GM23248 (cell line): Measurements from ENCODE around the gene LAIR2.

Experiments
- EZH2 ChIP-seq: fragments of 200-600 bp; sonication (generic); IDR thresholded peaks from 2 replicates; pipeline ENCODE4 v1.6.1; 2018; ENCODE audit warnings: antibody characterized with exemption, mild to moderate bottlenecking; ENCODE audit not compliant: insufficient read depth, poor library complexity, severe bottlenecking
- EZH2phosphoT487 ChIP-seq: fragments of 200-600 bp; sonication (generic); IDR thresholded peaks from 2 replicates; pipeline ENCODE4 v1.6.1; 2018; ENCODE audit warnings: antibody characterized with exemption, moderate library complexity, mild to moderate bottlenecking, low read depth; ENCODE audit not compliant: insufficient read depth

GRCh38 chr19:54535601-54536000 lies 33.0 kb downstream of the LAIR2 start:
- no peak for TF ChIP-seq EZH2phosphoT487
- no peak for TF ChIP-seq EZH2
